ENCODE data around the gene GPRIN2. TPM values are rescaled to one million over a fixed set of nuclear protein-coding genes. Genes with fewer than 3 reads are reported as not detected.
"Not testable (repeated sequence)": the region's sequence is repeated elsewhere in the genome, so short reads cannot be mapped to it uniquely, and the experiment has no call there.

Gene GPRIN2
- total RNA-seq, 1 experiment from 2014 or later: 10.5 TPM

GRCh38 chr10:46570655-46571054 lies 14.2 kb upstream of the GPRIN2 start:
- WGBS (ENCODE audit: extremely low coverage, insufficient read length, low lambda C conversion rate): no CpG with 5 or more reads among the region's 2 CpGs
- H3K56ac ChIP-seq (ENCODE audit: insufficient read length, low read depth, low read length); H2BK12ac ChIP-seq (ENCODE audit: insufficient read length, low read depth, low read length); H3K27me3 Mint-ChIP-seq (ENCODE audit: low read depth); H3K4me1 ChIP-seq (ENCODE audit: insufficient read depth, low read length); H2BK120ac ChIP-seq (ENCODE audit: low read depth, low read length, poor library complexity, severe bottlenecking); H3K27me3 ChIP-seq (ENCODE audit: insufficient read depth, low read length); H4K91ac ChIP-seq (ENCODE audit: insufficient read length, low read depth, low read length); H2AK5ac ChIP-seq (ENCODE audit: insufficient read length, low read length); H3K23ac ChIP-seq (ENCODE audit: insufficient read length, low read depth, low read length); H3K18ac ChIP-seq (ENCODE audit: insufficient read length, low read depth, low read length); H3K79me1 ChIP-seq (ENCODE audit: insufficient read depth, low read depth, low read length, poor library complexity, severe bottlenecking); H3K14ac ChIP-seq (ENCODE audit: insufficient read depth, low read length); H3K4me3 Mint-ChIP-seq; H3K4ac ChIP-seq (ENCODE audit: low read depth, low read length); H4K20me1 ChIP-seq (ENCODE audit: control insufficient read depth, insufficient read depth, insufficient read length); H4K5ac ChIP-seq (ENCODE audit: insufficient read length, low read depth, low read length); DNase-seq; H3K9ac ChIP-seq (ENCODE audit: extremely low read depth, insufficient read length, low read length); H2BK20ac ChIP-seq (ENCODE audit: low read depth, low read length, poor library complexity, severe bottlenecking); H2AFZ ChIP-seq (ENCODE audit: low read length); H3K36me3 Mint-ChIP-seq (ENCODE audit: insufficient read depth in 1 of 3, low read depth in 3 of 3); H3T11ph ChIP-seq (ENCODE audit: low read length); H2BK5ac ChIP-seq (ENCODE audit: insufficient read length, low read length); H3K4me2 ChIP-seq (ENCODE audit: insufficient read depth, insufficient read length, low read length); H3K23me2 ChIP-seq (ENCODE audit: insufficient read length, low read depth, low read length, poor library complexity, severe bottlenecking); H3K79me2 ChIP-seq (ENCODE audit: insufficient read depth, low read length); H2BK15ac ChIP-seq (ENCODE audit: low read depth, low read length); H4K8ac ChIP-seq (replicated peaks; ENCODE audit: insufficient read length, low read depth, low read length); H3K4me1 Mint-ChIP-seq; H3K27ac Mint-ChIP-seq; H3K9me3 ChIP-seq (ENCODE audit: control insufficient read depth, low read depth, low read length); H3K9me3 Mint-ChIP-seq; H3K27ac ChIP-seq (ENCODE audit: insufficient read length, low read depth, low read length): not testable (repeated sequence)

- H2BK120ac ChIP-seq (ENCODE audit: low read depth, low read length, poor library complexity, severe bottlenecking); H3K23me2 ChIP-seq (ENCODE audit: insufficient read length, low read depth, low read length, poor library complexity, severe bottlenecking); H3K36me3 Mint-ChIP-seq (ENCODE audit: insufficient read depth in 1 of 3, low read depth in 3 of 3); H3K27ac ChIP-seq (ENCODE audit: insufficient read length, low read depth, low read length); H4K5ac ChIP-seq (ENCODE audit: insufficient read length, low read depth, low read length); H3K4me1 ChIP-seq (ENCODE audit: insufficient read depth, low read length); H2BK15ac ChIP-seq (ENCODE audit: low read depth, low read length); H3K4me3 Mint-ChIP-seq; H4K20me1 ChIP-seq (ENCODE audit: control insufficient read depth, insufficient read depth, insufficient read length); H2BK5ac ChIP-seq (ENCODE audit: insufficient read length, low read length); H3K4me2 ChIP-seq (ENCODE audit: insufficient read depth, insufficient read length, low read length); H3K56ac ChIP-seq (ENCODE audit: insufficient read length, low read depth, low read length); H2AFZ ChIP-seq (ENCODE audit: low read length); H3K27me3 Mint-ChIP-seq (ENCODE audit: low read depth); H2AK5ac ChIP-seq (ENCODE audit: insufficient read length, low read length); H3K23ac ChIP-seq (ENCODE audit: insufficient read length, low read depth, low read length); H3T11ph ChIP-seq (ENCODE audit: low read length); H3K27me3 ChIP-seq (ENCODE audit: insufficient read depth, low read length); H3K9me3 ChIP-seq (ENCODE audit: control insufficient read depth, low read depth, low read length); DNase-seq; H3K4ac ChIP-seq (ENCODE audit: low read depth, low read length); H2BK20ac ChIP-seq (ENCODE audit: low read depth, low read length, poor library complexity, severe bottlenecking); H3K79me1 ChIP-seq (ENCODE audit: insufficient read depth, low read depth, low read length, poor library complexity, severe bottlenecking); H4K8ac ChIP-seq (replicated peaks; ENCODE audit: insufficient read length, low read depth, low read length); H3K14ac ChIP-seq (ENCODE audit: insufficient read depth, low read length); H4K91ac ChIP-seq (ENCODE audit: insufficient read length, low read depth, low read length); H3K9me3 Mint-ChIP-seq; H3K9ac ChIP-seq (ENCODE audit: extremely low read depth, insufficient read length, low read length); H3K18ac ChIP-seq (ENCODE audit: insufficient read length, low read depth, low read length); H3K27ac Mint-ChIP-seq; H3K4me1 Mint-ChIP-seq; H3K79me2 ChIP-seq (ENCODE audit: insufficient read depth, low read length); H2BK12ac ChIP-seq (ENCODE audit: insufficient read length, low read depth, low read length): not testable (repeated sequence)
- WGBS (ENCODE audit: extremely low coverage, insufficient read length, low lambda C conversion rate): no CpG with 5 or more reads among the region's 9 CpGs
Measured at GRCh38 chr10:46567151-46567550, 10.7 kb upstream of the GPRIN2 start.

All from H9 (cell line).